Cerebellar nuclear complex (tissue), 1 donor: ENCODE results near the gene HRAS.
"Not testable (repeated sequence)": the region's sequence is repeated elsewhere in the genome, so short reads cannot be mapped to it uniquely, and the experiment has no call there.

ENCODE experiments used
- DNase-seq, 2 experiments: peaks; one replicate each; lab custom pipeline; 2025; lab: John Stamatoyannopoulos, UW

HRAS gene

DNA sequence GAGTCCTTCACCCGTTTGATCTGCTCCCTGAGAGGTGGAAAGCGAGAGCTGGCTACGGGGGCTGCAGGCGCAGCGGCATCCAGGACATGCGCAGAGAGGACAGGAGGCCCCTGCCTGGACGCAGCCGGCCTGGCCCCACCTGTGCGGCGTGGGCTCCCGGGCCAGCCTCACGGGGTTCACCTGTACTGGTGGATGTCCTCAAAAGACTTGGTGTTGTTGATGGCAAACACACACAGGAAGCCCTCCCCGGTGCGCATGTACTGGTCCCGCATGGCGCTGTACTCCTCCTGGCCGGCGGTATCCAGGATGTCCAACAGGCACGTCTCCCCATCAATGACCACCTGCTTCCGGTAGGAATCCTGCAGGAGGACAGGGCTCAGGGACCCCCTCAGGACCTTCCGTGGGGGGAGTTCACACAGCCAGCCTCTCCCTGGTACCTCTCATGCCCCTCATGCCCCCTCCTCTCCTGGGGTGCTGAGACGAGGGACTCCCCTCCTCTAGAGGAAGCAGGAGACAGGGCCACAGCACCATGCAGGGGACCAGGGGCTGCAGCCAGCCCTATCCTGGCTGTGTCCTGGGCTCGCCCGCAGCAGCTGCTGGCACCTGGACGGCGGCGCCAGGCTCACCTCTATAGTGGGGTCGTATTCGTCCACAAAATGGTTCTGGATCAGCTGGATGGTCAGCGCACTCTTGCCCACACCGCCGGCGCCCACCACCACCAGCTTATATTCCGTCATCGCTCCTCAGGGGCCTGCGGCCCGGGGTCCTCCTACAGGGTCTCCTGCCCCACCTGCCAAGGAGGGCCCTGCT lies 1.6 kb downstream of the HRAS start:
- DNase-seq: no peak

DNA sequence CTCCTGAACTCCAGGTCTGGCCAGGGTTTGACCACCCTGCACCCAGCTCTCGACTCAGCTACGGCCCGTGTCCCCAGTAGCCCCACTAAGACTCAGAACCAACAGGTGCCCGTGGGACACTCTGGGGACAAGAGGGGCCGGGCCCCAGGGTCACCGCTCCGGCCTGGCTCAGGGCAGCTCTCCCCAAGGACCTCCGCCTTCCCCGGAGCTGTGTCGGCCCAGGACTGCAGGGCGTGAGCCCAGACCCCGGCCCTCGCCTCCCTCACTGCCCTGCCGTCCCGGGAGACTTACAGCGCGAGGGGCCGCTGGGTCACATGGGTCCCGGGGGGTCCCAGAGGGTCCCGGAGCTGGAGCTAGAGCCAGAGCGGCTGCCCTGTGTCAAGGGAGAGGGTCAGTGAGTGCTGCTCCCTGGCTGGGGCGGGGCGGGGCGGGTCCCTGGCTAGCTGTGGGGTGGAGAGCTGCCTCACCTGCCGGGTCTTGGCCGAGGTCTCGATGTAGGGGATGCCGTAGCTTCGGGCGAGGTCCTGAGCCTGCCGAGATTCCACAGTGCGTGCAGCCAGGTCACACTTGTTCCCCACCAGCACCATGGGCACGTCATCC lies 2.3 kb downstream of the HRAS start:
- DNase-seq: no peak

DNA sequence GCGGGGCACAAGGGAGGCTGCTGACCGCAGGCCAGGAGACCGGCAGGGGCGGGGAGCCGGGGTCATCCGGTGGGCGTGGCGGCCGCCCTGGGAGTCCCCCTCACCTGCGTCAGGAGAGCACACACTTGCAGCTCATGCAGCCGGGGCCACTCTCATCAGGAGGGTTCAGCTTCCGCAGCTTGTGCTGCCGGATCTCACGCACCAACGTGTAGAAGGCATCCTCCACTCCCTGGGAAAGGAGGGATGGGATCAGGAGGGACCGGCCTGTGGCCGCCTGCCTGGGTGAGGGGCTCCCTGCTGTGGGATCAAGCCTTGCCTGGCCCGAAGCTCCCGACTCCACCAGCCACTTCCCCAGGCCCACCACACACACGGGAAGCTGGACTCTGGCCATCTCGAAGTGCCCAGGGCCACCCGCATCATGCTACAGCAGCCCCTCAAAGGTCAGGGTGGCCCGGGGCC lies 2.8 kb downstream of the HRAS start:
- DNase-seq: no peak

DNA sequence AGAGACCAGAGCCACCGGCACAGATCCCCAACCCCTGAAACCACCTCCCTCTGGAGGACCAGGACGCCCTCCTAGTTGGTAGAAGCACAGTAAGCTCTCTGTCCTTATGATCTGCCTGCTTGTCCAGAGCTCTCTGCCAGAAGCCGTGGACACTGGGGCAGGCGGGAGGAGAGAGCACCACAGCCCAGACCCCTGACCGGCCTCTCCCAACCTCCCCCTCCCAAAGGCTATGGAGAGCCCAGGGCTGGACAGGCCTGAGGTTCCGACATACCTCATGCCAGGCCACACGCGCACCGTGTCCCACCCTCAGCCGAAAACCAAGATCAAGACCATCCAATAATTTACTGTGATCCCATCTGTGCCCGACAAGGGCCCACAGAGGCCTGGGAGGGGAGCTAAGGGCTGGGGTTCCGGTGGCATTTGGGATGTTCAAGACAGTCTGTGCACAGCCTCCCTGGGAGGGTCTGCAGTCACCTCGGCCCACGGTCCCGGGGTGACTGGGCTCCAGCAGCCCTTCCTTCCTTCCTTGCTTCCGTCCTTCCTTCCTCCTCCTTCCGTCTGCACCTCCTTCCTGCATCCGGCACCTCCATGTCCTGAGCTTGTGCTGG lies 3.4 kb downstream of the HRAS start:
- DNase-seq: no peak

DNA sequence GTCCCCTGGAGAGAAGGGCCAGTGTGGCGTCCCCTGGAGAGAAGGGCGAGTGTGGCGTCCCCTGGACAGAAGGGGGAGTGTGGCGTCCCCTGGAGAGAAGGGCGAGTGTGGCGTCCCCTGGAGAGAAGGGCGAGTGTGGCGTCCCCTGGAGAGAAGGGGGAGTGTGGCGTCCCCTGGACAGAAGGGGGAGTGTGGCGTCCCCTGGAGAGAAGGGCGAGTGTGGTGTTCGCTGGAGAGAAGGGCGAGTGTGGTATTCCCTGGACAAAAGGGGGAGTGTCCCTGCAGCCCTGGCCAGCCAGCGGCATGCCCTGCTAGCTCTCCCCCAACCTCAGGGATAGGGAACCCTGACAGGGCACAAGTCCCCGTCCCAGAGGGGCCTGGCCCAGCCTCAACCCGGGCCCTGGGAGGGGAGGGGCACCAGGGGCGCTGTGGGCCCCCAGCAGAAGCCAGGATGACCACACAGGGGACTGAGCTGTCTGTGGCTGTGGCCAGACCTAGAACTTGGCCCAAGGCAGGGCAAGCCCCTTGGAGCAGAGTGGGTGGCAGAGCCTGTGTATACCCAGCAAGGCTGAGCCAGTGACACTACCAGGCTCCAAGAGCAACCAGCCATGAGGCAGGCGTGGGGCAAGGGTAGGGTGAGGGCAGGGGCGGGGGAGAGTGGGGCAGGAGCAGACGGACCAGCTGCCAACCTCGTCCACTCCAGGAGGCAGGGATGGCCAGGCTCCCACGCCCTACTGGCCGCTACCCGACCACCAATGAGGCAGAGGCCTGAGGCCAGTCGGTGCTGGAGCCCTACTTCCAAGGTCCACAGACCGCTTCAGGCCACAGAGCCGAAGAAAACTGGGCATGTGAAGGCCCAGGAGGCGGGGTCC lies 4.2 kb downstream of the HRAS start:
- no peak for DNase-seq

DNA sequence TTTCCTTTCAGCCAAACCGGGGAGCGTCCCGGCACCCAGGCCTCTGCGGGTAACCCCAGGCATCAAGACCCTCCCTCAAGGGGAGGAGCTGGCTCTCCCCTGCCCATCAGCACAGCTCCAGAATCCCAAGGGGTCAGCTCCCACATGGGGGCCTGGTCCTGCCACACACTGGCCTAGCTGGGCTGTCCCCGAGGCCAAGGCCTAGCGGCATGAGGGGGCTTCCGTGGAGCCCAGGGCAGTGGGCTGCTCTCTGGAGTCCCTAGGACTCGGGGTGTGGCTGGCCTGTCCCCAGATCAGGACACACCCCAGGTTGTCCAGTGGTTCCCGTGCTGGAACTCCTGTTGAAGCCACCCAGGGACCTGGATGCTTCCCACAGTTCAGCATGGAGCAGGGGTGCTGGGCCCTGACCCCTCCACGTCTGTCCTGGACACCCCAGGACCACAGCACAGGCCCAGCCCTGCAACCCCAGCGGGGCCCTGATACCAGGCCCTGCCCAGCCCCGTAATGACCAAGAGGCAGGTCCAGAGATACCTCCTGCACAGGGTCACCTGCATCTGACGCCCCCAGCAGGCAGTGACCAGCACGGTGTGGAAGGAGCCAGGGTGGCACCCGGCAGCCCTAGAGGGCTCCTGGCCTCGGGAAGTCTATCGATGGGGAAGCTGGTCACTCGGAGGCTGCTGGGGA lies 5.5 kb downstream of the HRAS start:
- no peak for DNase-seq

DNA sequence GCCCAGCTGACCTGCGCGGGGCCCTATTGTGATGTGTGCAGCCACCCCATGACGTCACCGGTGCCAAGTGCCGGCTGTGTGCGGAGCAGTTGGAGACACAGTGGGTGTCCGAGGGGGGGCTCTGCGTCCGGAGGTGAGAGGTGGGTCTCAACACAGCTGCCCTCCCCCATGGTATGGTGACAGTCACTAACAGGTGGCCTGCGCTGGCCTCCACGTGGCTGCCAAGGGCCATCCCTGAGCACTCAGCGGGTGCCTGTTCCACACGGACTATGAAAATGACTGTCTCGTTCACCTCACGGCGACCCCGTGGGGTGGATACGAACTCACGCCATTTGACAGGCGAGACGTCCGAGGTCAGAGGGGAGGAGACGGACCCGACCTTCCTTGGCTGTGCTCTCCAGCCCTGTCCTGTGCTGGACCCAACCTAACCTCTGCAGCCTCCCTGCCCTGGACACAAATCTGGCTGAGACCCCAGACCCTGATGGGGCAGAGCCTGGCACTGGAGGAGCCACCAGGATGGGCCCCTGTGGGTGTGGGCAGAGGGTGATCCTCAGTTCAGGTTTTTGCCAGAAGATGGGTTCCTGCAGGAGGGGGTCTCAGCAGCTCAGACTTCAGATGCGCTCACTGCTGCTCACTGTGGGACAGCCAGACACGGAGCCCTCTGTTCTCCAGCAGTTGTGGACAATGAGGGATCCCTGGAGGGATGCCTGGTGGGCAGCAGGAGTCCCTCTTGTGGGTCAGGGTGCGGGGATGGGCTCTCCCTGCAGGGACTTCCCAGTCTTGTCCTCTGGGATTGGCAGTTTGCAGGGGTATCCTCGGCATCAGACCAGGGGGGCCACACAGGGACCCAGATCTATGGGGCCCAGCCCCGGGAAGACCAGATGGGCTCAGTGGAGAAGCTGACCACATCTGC lies 6.3 kb downstream of the HRAS start:
- DNase-seq: no peak

DNA sequence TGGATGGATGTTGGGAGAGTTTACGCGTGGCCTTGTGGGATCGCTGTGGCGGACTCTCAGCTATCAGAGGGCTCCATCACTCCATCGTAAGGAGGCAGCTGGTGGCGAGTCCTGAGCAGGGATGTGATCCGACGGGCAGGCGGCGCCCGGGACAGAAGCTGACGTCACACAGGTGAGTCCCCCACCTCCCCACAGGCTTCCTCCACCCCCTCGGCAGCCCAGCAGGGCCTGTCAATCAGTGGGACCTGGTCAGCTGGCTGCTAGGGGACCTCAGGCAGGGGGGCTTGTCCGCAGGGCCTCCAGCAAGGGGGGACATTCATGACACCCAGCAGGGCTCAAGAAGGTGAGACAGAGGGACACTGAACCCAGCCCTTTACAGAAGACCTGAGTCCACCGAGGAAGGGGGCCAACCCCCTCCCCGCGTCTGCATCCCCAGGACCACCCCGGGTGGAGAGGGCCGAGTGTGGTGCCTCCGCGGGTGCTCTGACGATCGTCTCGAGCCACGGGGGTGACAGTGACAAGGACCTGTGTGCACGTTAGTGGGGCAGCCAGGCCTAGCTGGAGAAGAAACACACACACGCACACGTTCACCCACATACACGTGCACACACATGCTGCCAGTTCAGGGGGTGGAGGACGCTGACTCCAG lies 7.1 kb downstream of the HRAS start:
- no peak for DNase-seq

DNA sequence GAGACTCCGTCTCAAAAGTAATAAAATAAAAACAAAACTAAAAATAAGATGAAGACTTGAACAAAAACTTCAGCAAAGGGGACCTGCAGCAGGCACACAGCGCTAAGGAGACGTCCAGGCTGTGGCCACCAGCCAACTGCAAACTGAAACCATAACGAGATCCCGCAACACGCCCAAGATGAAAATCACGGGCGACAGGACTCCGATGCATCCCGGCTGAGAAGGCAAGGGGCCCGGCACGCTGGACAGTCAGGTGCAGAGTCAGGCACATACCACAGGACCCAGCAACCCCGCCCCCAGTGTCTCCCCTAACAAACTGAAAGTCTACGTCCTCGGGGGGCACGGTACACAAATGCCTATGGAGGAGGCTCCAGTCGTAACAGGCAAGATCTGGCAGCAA lies 9.2 kb downstream of the HRAS start:
- no peak for DNase-seq

DNA sequence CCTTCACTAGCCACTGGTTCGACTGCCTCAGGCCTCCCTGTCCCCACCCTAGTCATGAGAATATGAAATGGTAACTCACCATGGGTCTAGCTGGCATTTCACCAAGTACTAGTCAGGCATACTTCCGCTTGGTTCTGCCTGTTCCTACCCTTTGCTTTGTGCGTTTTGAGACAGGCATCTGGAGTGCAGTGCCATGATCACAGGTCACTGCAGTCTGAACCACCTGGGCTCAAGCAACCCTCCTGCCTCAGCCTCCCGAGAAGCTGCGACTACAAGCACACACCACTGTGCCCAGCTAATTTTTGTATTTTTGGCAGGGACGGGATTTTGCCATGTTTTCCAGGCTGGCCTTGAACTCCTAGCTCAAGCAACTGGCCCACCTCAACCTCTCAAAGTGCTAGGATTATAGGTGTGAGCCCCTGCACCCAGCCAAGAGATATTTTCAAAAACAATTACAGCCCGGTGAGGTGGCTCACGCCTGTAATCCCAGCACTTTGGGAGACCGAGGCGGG lies 14.1 kb downstream of the HRAS start:
- DNase-seq: no peak

DNA sequence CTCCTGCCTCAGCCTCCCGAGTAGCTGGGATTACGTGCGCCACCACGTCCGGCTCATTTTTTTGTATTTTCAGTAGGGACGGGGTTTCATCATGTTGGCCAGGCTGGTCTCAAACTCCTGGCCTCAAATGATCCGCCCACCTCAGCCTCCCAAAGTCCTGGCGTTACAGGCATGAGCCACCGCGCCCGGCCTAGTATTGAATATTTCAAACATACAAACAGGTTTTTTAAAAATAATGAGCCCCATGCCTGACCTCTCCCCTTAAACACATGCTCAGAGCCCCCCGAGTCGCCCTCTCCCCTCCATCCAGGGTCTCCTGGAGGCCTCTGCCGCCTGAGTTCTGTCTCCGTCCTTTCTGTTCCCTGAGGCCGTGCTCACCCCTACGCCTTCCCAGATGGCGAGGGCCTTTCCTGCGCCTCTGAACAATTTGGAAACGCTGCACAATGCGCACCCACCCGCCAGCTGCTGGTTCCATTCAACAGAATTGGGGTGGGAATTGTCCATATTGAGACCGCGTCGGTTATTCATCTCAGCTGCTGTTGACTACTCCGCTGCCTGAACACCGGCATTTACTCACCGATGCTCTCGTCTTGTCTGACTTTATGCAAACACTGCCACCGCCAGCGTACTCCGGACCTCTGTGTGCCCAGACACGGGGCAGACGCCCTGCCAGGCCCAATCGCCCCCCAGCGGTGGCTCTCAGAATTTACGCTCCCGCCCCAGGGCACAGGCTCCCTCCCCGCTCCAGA lies 14.8 kb downstream of the HRAS start:
- no peak for DNase-seq

DNA sequence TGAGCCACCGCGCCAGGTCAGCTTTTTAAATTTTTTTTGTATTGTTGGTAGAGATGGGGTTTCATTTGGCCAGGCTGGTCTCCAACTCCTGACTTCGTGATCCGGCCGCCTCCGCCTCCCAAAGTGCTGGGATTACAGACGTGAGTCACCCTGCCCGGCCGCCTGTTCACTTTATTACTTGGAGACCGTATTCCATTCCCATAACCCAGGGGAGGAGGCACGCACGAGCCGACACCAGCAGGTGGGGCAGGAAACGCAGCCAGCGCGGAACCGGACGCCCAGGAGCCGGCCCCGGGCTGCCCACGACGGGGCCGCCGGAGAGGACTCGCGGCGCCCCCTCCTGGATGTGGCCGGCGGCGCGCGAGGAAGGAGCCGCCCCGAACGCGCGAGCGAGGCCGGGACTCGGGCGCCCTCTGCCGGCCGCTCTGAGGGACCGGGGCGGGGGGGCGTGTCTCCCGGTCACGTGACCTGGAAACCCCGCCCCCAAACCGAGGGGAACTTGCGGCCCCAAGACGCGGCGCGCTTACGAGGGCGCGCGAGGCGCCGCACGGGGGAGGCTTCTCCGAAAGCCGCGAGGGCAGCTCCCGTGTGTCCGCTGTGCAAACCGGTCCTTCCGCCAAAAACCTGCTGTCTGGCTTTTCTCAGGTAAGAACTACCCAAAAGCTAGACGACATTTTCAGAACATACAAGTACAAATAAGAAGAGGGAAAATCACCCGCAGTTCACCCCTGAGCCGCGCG lies 16.7 kb downstream of the HRAS start:
- DNase-seq: no peak

DNA sequence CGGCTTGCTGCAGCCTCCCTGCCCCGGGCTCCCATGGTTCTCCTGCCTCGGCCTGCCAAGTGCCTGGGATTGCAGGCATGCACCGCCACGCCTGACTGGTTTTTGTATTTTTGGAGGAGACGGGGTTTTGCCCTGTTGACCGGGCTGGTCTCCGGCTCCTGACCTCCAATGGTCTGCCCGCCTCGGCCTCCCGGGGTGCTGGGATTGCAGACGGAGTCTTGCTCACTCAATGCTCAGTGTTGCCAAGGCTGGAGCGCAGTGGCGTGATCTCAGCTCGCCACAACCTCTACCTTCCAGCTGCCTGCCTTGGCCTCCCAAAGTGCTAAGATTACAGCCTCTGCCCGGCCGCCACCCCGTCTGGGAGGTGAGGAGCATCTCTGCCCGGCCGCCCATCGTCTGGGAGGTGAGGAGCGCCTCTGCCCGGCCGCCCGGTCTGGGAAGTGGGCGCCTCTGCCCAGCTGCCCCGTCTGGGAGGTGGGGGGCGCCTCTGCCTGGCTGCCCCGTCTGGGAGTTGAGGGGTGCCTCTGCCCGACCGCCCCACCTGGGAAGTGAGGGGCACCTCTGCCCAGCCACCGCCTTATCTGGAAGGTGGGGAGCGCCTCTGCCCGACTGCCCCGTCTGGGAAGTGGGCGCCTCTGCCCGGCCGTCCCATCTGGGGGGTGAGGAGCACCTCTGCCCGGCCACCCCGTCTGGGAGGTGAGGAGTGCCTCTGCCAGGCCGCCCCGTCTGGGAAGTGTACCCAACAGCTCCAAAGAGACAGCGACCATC lies 18.3 kb downstream of the HRAS start:
- not testable (repeated sequence) for DNase-seq

DNA sequence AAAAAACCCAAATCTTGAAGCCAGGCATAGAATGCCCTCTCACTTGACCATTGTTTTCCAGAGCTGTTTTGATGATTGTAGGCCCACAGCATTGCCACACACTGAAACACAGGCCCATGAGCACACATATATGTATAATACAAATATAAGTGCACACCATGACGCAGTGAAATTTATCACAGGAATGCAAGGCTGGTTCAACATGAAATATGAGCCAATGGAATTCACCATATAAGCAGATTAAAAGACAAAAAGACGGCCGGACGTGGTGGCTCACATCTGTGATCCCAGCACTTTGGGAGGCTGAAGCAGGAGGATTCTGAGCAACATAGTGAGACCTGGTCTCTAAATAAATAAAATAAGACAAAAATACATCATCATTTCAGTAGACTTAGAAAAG lies 19.0 kb downstream of the HRAS start:
- DNase-seq: no peak

DNA sequence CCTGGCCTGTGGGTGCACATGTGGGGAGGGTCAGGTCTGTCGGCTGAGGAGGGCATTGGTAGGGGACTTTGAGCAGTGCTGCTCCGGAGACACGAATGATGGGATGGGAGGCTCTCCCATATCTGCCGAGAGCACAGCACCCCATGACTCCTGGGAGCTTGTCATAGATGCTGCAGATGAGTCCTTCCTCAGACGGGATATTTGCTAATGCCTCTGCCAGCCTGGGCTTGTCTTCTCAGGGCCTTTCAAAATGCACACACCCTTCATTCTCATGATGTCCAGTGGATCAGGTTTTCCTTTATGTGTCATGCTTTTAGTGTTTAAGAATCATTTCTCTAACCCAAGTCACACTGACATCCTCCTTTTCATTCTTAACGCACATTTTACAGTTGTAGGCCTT lies 20.2 kb downstream of the HRAS start:
- DNase-seq: no peak

DNA sequence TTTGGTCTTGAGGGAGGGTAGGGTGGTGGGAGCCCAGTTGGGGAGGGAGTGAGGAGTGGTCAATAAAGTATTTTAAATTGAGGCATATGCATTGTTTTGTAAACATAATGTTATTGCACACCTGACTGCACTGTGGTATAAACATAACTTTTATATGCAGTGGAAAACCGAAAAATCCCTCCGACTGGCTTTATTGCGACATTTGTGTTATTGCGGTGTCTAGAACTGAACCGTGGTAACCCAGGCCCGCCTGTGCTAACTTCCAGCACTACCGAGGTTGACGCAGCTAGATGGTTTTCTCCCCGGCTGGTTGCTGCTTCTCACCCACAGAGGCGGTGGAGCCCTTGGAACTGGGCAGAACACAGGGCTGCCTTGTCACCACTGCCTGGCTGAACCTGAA lies 20.8 kb downstream of the HRAS start:
- no peak for DNase-seq

DNA sequence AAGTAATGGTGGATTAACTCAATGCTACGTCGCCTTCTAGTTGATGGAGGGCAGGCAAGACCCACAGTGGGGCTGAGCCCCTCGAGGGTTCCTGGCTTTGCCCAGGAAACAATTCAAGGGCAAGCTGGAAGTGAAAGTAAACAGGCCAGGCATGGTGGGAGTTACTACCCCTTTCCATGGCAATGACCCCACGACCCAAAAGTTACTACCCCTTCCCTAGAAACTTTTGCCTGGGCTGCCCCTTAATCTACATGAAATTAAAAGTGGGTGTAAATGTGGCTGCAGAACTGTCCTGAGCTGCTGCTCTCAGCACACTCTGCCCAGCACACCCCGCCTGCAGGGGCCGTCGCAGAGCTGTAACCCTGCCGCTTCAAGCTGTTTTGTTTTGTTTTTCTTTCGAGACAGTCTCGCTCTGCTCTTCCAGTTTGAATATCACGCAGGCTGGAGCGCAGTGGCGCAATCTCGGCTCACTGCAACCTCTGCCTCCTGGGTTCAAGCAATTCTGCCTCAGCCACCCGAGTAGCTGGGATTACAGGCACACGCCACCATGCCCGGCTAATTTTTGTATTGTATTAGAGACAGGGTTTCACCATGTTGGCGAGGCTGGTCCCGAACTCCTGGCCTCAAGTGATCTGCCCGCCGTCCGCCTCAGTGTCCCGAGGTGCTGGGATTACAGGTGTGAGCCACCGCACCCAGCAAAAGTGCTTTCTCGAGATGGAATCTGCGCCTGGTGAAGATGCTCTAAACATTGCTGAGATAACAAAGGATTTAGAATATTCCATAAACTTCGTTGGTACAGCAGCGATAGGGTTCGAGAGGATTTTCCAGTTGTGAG lies 22.4 kb downstream of the HRAS start:
- DNase-seq: no peak
